ENCODE results near the gene ARHGEF12. TPM values are rescaled to one million over a fixed set of nuclear protein-coding genes. Genes with fewer than 3 reads are reported as not detected.
A peak's percentile ranks its signal among the peaks of the same experiment; 100 is the strongest.

Gene ARHGEF12
- total RNA-seq, 4 donors from 2014 or later: 52.9 to 77.3 (median 61.4) TPM

DNA sequence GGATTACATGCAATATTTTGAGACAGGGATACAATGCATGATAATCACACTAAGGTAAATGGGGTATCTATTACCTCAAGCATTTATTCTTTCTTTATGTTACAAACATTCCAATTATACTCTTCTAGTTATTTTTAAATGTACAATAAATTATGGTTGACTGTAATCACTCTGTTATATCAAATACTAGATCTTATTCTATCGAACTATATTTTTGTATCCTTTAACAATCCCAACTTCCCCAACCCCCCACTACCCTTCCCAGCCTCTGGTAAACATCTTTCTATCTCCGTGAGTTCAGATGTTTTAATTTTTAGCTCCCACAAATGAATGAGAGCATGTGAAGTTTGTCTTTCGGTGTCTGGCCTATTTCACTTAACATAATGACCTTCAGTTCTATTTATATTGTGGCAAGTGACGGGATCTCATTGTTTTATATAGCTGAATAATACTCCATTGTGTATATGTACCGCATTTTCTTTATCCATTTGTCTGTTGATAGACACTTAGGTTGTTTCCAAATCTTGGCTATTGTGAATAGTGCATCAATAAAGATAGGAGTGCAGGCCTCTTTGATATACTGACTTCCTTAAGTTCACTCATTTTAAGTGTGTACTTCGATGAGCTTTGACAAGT, 40.5 kb downstream of the ARHGEF12 start:
- Histone ChIP-seq H3K4me3 (no peak overlapping the region), H3K9me3 (no peaks in the 10 kb centered on the region), H3K27me3 (no peaks in the 10 kb centered on the region), H3K27ac (peak overlapping the region; percentile 30 to 68 (median 52)), H3K4me1 (peaks cover 53 to 59% of the 10 kb centered on the region in 2 donors), H3K36me3 (no peaks in the 10 kb centered on the region)
- ATAC-seq (no peak), DNase-seq (no peak)
- intact Hi-C loops (cut with DNase I; ENCODE audit: low total_unique reads): no loop called here
- no peak for TF ChIP-seq POLR2A (IDR thresholded peaks at IDR 0.05)
- TF ChIP-seq, protein P1, sequence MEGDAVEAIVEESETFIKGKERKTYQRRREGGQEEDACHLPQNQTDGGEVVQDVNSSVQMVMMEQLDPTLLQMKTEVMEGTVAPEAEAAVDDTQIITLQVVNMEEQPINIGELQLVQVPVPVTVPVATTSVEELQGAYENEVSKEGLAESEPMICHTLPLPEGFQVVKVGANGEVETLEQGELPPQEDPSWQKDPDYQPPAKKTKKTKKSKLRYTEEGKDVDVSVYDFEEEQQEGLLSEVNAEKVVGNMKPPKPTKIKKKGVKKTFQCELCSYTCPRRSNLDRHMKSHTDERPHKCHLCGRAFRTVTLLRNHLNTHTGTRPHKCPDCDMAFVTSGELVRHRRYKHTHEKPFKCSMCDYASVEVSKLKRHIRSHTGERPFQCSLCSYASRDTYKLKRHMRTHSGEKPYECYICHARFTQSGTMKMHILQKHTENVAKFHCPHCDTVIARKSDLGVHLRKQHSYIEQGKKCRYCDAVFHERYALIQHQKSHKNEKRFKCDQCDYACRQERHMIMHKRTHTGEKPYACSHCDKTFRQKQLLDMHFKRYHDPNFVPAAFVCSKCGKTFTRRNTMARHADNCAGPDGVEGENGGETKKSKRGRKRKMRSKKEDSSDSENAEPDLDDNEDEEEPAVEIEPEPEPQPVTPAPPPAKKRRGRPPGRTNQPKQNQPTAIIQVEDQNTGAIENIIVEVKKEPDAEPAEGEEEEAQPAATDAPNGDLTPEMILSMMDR (IDR thresholded peaks at IDR 0.05 in 4 of 5, conservative IDR thresholded peaks at IDR 0.05 in 1 of 5): no peak
- in situ Hi-C loops (cut with MboI; ENCODE audit: low sequenced_read_pairs in 4 of 4): no loop called here

DNA sequence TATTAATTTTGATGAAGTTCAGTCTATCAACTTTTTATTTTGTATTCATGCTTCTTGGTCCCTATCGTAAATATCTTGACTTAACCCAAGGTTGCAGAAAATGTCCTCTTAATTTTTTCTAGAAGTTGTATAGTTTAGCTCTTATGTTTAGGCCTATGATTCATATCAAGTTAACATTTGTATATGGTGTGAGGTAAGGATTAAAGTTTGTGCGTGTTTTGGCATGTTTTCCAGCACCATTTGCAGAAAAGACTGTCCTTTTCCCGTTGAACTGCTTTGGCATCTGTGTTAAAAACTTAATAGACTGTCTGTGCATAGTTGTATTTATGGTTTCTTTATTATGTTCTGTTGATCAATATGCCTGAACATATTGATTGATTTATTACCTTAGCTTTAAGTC, 42.3 kb downstream of the ARHGEF12 start:
- intact Hi-C loops (cut with DNase I; ENCODE audit: low total_unique reads) (no loop called here), in situ Hi-C loops (cut with MboI; ENCODE audit: low sequenced_read_pairs in 4 of 4) (no loop called here)
- Histone ChIP-seq H3K27ac (no peak overlapping the region), H3K36me3 (no peaks in the 10 kb centered on the region), H3K9me3 (no peaks in the 10 kb centered on the region), H3K4me3 (no peak overlapping the region), H3K27me3 (no peaks in the 10 kb centered on the region), H3K4me1 (peaks cover 48 to 54% of the 10 kb centered on the region in 2 donors)
- DNase-seq: no peak
- no peak for ATAC-seq
- no peak for TF ChIP-seq POLR2A (IDR thresholded peaks at IDR 0.05)
- TF ChIP-seq, protein P1 (IDR thresholded peaks at IDR 0.05 in 4 of 5, conservative IDR thresholded peaks at IDR 0.05 in 1 of 5): no peak

- intact Hi-C loops (cut with DNase I; ENCODE audit: low total_unique reads): no loop called here
- Histone ChIP-seq H3K9me3 (no peaks in the 10 kb centered on the region), H3K4me3 (no peak overlapping the region), H3K36me3 (no peaks in the 10 kb centered on the region), H3K27me3 (no peaks in the 10 kb centered on the region), H3K4me1 (peaks cover 60 to 63% of the 10 kb centered on the region in 2 donors), H3K27ac (no peak overlapping the region)
- TF ChIP-seq POLR2A (IDR thresholded peaks at IDR 0.05): no peak
- TF ChIP-seq, protein P1 (IDR thresholded peaks at IDR 0.05 in 4 of 5, conservative IDR thresholded peaks at IDR 0.05 in 1 of 5): no peak
- in situ Hi-C loops (cut with MboI; ENCODE audit: low sequenced_read_pairs in 4 of 4): no loop called here
- no peak for DNase-seq
- no peak for ATAC-seq
Measured at GRCh38 chr11:120381401-120381800, 45.2 kb downstream of the ARHGEF12 start.

DNA sequence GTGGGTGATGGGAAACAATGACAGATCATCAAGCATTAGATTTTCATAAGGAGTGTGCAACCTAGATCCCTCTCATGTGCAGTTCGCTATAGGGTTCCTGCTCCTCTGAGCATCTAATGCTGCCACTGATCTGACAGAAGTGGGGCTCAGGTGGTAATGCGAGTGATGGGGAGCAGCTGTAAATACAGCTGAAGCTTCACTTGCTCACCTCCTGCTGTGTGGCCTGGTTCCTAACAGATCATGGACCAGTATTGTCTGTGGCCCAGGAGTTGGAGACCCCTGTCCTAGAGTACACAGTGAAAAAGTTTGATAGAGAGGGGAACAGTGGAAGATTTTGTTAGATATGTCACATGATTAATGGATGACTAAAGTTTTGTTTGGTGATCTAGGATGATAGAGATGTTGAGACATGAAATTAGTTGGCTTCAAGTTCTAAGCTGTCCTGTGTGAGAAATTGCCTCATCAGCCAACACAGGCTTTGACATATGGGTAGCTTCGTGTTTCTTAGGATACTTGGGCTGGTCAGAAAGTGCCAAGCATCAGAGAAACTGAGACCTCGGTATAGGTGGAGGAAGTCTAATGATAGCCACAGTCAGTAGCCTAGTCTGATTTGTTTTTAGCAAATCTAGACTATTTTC, 47.4 kb downstream of the ARHGEF12 start:
- DNase-seq (no peak), ATAC-seq (peak in 1 of 2 donors; percentile 72)
- no peaks in the 10 kb centered on the region for H3K9me3 ChIP-seq
- TF ChIP-seq, protein P1 (IDR thresholded peaks at IDR 0.05 in 4 of 5, conservative IDR thresholded peaks at IDR 0.05 in 1 of 5): no peak
- TF ChIP-seq POLR2A (IDR thresholded peaks at IDR 0.05): no peak
- H3K4me3 ChIP-seq: no peak overlapping the region
- H3K36me3 ChIP-seq: no peaks in the 10 kb centered on the region
- H3K4me1 ChIP-seq: peaks cover 72 to 76% of the 10 kb centered on the region in 2 donors
- H3K27ac ChIP-seq: peak overlapping the region in 1 of 4 donors; percentile 6
- in situ Hi-C loops (cut with MboI; ENCODE audit: low sequenced_read_pairs in 4 of 4) (no loop called here), intact Hi-C loops (cut with DNase I; ENCODE audit: low total_unique reads) (no loop called here)
- no peaks in the 10 kb centered on the region for H3K27me3 ChIP-seq
